GM11168 (cell line): ENCODE results near the gene LRRN4.

Experiments
- in situ Hi-C: fragments of 300-500 bp; cut with MboI; formaldehyde crosslinking; loops from one replicate; pipeline ENCODE4 v1.12.0; 2022; ENCODE audit warnings: low sequenced_read_pairs; ENCODE audit not compliant: unreplicated experiment

The LRRN4 gene

DNA sequence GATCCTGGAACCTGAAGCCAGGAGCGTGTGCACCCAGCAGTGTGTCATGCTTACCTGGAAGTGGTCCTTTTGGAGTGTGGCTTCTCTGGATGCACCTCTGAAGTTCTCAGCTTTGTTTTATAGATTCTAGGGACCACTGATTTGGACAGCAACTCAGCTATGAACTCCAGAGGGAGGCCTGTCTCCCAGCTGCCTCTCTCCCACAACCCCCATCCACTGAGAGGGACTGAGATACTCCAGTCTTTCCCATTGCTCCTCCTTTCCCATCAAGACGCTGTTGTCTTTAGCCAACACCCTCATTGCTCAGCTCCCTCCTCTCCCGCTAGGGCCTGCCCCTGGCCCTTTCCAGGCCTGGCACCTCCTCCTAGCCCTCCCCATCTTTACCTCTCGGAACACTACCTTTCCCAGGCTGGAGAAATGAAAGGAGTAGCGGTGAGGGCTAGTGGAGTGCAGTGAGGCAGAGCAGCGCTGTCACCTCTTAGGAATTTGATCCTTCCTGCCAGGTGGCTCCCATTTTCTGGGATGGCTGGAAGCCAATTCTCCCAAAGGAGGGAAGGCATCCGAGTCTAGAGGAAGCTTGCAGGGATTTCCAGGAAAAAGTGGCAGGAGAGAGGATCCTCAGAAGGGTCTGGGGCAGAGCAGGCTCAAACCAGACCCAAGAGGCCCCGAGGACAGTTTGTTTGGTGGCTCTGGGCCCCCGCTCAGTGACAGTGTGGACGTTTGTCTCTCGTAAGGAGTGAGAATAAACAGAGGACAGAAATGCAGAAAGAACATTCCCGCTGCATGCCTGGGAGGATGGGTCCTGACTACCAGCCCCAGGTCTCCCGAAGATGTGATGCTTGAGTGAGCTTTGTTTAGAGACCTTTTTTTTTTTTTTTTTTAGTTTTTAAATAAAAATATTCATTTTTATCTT lies at the start of gene LRRN4:
LRRN4 (minus strand) TSS at position 285 of the 913 bp plus-strand sequence. CDS start 1,261 bp downstream, outside the sequence.
- in situ Hi-C loops = no loop called here

GRCh38 chr20:6103301-6103700 lies 49.4 kb upstream of the LRRN4 start:
- in situ Hi-C loops = no loop called here

DNA sequence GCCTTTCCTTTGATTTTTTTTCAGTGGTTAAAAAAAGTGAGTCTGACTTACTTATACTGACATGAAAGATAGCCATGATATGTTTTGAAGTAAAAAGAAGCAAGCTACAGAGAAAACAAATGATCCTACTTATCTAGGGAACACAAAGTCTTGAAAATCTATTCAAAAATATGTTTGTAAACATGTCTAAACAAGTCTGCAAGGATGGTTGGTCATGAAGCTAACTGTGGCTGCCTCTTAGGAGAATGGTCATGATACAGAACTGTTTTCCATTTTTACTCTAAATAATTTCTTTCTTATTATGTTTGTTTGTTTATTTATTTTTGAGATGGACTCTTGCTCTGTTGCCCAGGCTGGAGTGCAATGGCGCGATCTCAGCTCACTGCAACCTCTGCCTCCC lies 47.5 kb upstream of the LRRN4 start:
- in situ Hi-C loops = no loop called here

GRCh38 chr20:6100246-6100645 lies 46.4 kb upstream of the LRRN4 start:
- in situ Hi-C loops = no loop called here

GRCh38 chr20:6099819-6100218 lies 46.0 kb upstream of the LRRN4 start:
- in situ Hi-C loops = no loop called here

DNA sequence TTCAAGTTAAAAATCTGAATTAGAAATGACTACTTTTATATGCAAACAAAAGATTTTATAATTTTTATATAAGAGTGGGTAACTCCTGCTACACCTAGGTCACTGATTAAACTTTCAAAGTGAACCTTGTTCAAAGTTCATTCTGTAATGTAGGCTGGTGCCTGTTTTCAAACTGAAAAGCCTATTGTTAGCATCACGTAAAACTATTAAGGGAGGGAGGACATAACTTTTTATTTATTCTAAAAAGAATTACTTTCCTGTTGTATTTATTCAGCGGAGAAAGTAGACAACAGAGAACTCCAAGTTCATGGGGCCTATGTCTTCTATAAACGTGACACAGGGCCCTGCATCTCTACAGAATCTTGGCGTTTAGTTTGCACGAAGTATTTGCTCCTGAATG lies 41.5 kb upstream of the LRRN4 start:
- in situ Hi-C loops = no loop called here

DNA sequence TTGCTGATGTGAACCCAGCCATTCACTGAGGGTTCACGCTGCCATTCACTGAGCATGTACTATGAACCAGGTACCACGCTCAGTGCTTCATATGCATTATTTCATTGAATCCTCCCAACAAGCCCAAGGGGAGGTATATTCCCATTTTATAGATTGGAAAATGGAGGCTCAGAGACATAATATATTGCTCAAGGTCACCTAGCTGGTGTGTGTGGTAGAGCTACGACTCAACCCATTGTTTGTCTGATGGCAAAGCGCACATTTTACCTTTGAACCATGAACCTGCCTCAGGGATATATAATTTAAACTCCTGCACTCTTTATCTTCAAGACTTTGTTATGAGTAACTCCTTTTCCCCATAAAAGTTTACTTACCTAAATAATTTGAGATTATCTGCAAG lies 40.7 kb upstream of the LRRN4 start:
- in situ Hi-C loops = no loop called here

- in situ Hi-C loops = no loop called here
Measured at GRCh38 chr20:6094063-6094462, 40.2 kb upstream of the LRRN4 start.

DNA sequence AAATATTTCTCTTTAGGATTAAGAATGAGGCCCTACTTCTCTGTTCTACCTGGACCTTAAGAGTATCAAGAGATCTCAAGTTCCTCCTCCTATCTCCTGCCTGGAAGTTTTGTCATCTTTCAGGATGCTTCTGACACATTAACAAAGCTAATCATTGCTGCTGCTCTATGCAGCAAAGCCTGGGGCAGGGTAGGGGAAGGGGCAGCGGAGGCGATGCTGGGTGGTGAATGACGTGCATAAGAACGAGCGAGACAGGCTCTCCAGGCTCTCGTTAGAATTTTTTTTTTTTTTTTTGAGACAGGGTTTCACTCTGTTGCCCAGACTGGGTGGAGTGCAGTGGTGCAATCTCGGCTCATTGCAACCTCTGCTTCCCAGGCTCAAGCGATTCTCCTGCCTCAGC lies 37.8 kb upstream of the LRRN4 start:
- in situ Hi-C loops = no loop called here

GRCh38 chr20:6086868-6087267 lies 33.0 kb upstream of the LRRN4 start:
- in situ Hi-C loops = no loop called here

DNA sequence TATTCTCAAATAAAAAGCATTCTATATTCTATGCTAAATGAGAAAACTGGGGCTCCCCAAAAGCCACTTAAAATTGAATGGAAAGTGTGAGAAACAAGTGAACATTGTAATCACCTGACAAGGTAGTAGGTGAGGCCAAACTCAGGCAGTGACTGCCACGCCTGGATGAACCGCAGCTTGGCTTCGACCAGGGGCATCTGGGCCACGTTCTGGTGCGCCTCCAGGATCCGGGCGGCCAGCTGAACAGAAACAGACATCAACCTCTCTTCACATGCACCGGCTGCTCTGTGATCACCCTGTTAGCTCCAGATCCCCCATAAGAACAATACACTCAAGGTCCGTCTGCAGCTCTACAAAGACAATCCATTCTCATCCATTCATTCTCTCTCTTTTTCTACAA lies 30.1 kb upstream of the LRRN4 start:
- in situ Hi-C loops = no loop called here

- in situ Hi-C loops = no loop called here
Measured at GRCh38 chr20:6081236-6081635, 27.4 kb upstream of the LRRN4 start.

- in situ Hi-C loops = no loop called here
Measured at GRCh38 chr20:6079016-6079415, 25.2 kb upstream of the LRRN4 start.

DNA sequence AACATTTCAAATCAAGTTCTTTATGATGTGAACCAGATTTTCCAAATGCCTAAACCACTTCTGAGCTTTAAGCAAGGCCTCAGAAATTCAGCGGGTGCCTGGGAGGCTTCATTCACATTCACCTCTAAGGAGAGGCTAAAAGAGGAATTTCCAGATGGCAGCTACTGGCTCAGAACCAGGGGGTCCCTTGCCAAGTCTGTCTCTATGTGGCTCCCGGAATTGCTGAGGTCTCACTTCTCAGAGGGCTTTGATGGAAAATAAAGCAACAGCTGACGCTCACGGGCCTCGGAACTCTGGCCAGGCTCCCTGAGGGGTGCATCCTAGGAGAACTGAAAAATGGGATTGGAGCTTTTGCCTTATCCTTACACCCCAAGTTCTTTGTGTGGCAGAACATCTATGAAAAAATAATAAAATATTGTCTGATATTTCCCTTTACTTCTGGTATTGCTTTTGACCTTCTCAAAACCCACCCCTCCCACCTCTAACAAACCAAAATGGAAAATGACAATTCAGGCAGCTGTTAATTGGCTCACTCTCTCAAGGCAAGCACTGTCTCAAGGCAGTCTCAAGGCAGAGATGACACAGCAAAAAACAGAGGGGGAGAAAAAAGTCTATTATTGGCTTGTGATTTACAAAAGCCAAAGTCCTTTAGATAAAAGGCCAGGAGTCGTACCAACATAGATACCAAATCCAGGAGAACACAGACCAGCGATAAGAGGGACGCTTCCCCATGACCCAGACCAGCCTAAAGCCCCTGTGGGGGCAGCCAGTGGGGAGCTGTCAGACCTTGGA lies 21.8 kb upstream of the LRRN4 start:
- in situ Hi-C loops = no loop called here

DNA sequence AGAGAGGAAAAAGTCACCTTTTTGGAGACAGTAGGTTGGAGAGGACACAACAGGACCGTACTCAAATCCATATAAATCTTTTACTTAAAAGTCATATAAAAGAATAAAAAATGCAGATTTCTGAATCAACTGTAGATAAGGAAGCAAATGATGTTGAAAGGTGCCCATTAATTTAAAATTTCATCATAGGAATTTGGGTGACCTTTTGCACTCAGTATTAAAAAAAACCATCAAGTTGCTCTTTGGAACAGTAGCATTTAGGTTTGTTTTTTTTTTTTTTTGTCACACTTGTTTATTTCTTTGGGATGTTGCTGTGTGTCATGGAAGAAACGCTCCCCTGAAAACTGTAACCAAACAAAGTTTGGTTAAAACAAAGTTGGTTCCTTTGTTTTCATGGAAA lies 20.9 kb upstream of the LRRN4 start:
- in situ Hi-C loops = no loop called here

DNA sequence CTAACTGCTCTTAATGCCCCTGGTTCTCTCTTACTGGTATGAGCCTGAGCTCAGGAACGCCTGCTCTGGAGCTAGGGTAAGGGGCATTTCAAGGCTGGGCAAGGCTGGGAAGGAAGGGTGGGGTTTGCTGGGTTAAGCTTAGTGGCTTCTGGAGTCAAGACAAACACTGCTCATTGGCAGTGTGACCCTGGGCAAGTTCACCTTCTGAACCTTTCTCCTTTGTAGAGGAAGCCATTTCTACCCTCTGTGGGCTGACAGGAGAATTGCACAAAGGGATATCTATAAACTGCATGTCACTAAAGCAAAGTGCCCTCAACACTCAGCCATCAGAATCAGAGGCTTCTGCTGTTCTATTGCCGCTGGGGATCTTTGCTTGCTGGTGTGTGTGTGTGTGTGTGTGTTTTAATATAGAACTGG lies 20.3 kb upstream of the LRRN4 start:
- in situ Hi-C loops = no loop called here

GRCh38 chr20:6070829-6071695 lies 17.2 kb upstream of the LRRN4 start:
- in situ Hi-C loops = no loop called here

DNA sequence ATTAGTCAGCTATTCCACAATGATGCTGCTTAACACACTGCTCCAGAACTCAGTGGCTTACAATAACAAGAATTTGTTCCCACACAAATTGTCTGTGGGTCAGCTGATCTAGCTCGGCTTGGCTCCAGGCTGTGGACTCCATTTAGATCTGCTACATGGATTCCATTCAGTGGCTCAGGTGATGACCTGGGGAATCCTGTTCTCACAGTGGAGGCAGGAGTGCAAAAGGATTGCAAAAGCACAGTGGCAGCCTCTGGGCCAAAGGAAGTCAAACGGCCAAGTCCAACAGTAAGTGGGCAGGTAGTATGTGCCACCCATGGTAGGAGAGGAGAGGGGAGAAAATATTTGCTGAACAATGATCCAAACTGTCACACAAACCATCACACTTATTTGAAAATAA lies 15.8 kb upstream of the LRRN4 start:
- in situ Hi-C loops = no loop called here

DNA sequence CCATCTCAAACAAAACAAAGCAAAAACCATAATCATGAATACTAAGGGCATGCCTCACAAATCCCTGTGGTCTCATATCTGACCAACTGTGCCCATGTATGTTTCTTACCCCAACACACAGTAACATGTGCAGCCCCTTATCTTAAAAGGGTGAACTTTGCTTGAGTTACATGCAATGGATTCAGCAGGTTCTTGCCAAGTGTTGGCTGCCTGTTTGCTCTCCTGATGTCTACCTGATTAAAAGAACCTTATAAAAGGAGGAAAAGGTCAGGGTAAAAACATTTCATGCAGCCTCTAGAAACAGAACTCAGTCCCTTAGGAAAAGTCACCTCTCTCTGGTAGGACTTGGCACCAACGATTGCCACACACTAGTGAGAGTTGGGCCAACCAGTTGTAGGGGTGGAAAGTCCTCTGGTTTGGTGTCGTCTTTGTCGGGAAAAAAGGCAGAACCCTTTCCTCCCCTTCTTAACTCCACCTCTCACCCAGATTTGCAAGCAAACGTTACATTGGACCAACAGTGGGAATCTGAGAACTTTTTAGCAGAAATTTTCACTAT lies 14.0 kb upstream of the LRRN4 start:
- in situ Hi-C loops = no loop called here

DNA sequence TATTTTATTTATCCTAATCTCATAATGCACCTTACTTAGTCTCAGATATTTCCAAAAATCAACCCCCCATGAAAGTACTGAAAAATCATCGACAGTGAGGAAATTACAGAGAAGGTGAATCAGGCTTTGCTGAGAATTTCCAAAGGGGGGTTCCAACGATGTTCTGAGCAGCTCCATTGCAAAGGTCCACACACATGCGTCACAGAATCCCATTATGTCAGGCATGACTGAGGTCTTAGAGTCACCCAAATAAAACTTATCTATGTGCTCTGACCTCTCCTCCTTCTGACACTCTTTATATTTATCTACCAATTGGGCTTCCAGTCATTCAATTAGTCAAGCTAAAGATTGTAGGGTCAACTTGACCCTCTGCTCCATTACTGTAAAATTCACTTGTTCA lies 12.7 kb upstream of the LRRN4 start:
- in situ Hi-C loops = no loop called here
